ENCODE measurements around the gene EEF1A2.

DNA sequence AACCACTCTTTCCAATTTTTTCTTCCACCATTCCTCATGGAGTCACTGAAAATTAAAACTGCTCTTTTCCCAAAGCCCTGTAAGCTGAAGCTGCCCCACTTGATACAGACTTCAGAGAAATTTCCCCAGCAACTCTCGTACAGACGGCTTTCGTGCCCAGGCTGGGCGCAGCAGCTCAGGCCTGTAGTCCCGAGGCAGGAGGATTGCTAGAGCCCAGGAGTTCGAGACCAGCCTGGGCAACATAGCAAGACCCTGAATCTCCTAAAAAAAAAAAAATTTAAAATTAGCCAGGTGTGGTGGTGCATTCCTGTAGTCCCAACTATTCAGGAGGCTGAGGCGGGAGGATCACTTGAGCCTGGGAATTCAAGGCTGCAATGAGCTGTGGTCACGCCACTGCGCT is 28.3 kb upstream of the EEF1A2 start:
- TF ChIP-seq GATA2 (IDR thresholded peaks at IDR 0.05; ENCODE audit: low read depth, low read length) (no peak), GATA3 (IDR thresholded peaks at IDR 0.05; ENCODE audit: low read depth, low read length) (no peak)

Measured in SH-SY5Y (cell line).